Adipocyte (in vitro differentiated cells): ENCODE measurements around the gene SEC16A.
A peak's percentile ranks its signal among the peaks of the same experiment; 100 is the strongest.

Experiments used
- DNase-seq: peaks from one replicate; pipeline ENCODE4 v3.0.0-alpha.2; 2015; ENCODE audit warnings: low read depth
- H3K27me3 ChIP-seq: replicated peaks from 2 replicates; pipeline ENCODE4 v1.7.0; 2013; ENCODE audit warnings: mild to moderate bottlenecking, low read length, moderate library complexity; ENCODE audit not compliant: control insufficient read depth, insufficient read depth
- H3K36me3 ChIP-seq: 2 replicates; pipeline ENCODE4 v1.7.0; 2013; ENCODE audit warnings: low read length, mild to moderate bottlenecking, moderate library complexity; ENCODE audit not compliant: control insufficient read depth, insufficient read depth, severe bottlenecking
- H3K4me1 ChIP-seq: 2 replicates; pipeline ENCODE4 v1.7.0; 2013; ENCODE audit warnings: mild to moderate bottlenecking, low read length, moderate library complexity; ENCODE audit not compliant: control insufficient read depth, insufficient read depth
- H3K4me3 ChIP-seq: 2 replicates; pipeline ENCODE4 v1.7.0; 2013; ENCODE audit warnings: mild to moderate bottlenecking, low read length, moderate library complexity
- H3K9ac ChIP-seq: 2 replicates; pipeline ENCODE4 v1.7.0; 2013; ENCODE audit warnings: mild to moderate bottlenecking, low read length, moderate library complexity
- H3K9me3 ChIP-seq: 2 replicates; pipeline ENCODE4 v1.7.0; 2013; ENCODE audit warnings: mild to moderate bottlenecking, low read length, moderate library complexity; ENCODE audit not compliant: control insufficient read depth

The SEC16A gene

DNA sequence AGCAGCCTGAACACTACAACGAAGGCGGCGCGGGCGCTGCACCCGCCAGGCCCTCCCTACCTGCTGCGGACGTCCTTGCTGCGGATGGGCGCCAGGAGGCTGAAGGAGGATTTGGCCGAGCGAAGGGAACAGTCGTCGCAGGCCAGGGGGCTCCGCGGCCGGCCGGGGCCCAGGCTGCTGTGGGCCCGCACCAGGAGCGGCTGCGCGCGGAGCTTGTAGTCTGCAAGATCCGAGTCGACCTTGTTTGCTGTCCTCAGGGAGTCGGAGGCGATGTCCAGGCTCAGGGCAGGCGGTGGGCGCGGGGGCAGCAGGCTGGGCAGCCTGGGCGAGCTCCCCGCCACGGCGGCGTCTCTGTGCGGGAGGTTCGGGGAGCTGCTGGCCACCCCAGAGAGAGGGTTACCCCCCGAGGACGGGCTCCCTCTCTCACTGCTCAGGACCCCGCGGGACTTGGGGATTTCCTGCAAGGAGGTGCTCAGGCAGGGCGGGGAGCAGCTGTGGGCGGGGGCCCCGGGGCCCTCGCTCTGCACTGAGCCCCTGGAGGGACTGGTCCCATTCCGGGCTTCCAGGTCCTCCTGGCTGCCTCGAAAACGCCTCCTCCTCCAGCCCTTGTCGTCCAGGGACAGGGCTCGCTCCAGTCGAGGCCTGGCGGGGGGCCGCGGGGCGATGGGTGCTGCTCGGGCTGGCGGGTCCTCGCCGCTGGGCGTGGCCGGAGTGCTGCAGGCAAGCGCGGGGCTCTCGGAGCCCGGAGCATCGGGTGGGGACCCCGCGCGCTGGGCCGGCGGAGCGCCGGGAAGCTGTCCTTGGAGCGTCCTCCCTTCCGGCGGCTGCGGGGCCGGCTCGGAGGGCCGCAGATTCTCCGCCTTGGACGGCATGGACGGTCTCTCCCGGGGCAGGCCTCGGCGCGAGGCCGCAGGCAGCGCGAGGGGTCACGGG is 44.0 kb downstream of the SEC16A start:
- Histone ChIP-seq H3K27me3 (no peaks in the 10 kb centered on the region), H3K36me3 (peaks cover 35% of the 10 kb centered on the region), H3K4me1 (peaks cover 25% of the 10 kb centered on the region), H3K9ac (peak overlapping the region; percentile 90), H3K4me3 (peak overlapping the region; percentile 87), H3K9me3 (no peaks in the 10 kb centered on the region)
- peak; percentile 59 for DNase-seq

DNA sequence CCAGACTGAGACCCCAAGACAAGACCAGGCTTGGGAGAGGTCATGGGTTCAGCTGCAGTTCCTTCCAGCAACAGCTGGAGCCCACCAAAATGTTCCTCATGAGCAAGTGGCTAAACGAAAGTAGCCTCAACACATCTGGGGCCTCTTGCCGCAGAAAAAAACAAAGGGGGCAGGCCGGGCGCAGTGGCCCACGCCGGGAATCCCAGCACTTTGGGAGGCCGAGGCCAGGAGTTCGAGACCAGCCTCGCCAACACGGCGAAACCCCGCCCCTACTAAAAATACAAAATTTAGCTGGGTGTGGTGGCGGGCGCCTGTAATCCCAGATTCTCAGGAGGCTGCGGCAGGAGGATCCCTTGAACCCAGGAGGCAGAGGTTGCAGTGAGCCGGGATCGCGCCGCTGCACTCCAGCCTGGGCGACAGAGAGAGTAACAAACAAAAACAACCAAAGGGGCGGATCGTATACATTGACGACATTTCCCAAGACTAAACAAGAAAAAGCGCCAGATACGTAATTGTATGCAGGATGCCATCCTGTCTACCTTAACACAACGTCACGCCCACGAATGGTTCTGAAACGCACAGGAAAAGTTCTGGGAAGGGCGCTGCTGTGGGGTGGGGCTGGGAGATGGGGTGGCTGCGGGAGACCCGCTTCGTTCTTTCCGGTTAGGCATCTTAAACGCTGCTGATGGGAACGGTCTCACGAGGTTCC is 44.8 kb downstream of the SEC16A start:
- H3K27me3 ChIP-seq, result no peaks in the 10 kb centered on the region
- H3K9me3 ChIP-seq, result no peaks in the 10 kb centered on the region
- peak overlapping the region; percentile 87 for H3K4me3 ChIP-seq
- peak overlapping the region; percentile 90 for H3K9ac ChIP-seq
- peaks cover 27% of the 10 kb centered on the region for H3K36me3 ChIP-seq
- H3K4me1 ChIP-seq, result peaks cover 25% of the 10 kb centered on the region
- DNase-seq, result no peak

DNA sequence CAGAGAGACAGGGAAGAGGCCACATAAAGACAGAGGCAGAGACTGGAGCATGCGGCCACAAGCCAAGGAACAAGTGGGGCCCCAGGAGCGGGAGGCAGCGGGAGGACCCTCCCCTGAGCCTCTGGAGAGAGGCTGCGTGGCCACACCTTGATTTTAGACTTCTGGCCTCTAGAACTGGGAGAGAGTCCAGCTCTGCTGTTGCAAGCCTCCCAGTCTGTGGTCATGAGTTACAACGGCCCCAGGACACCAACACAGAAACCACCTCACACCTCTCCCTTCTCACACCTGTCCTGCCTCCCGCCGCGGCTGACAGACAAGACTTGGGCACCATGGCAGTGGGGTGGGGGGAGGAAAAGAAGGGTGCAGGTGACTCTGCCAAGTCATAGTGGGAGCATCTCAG is 45.4 kb downstream of the SEC16A start:
- peak; percentile 52 for DNase-seq
- peaks cover 27% of the 10 kb centered on the region for H3K36me3 ChIP-seq

DNA sequence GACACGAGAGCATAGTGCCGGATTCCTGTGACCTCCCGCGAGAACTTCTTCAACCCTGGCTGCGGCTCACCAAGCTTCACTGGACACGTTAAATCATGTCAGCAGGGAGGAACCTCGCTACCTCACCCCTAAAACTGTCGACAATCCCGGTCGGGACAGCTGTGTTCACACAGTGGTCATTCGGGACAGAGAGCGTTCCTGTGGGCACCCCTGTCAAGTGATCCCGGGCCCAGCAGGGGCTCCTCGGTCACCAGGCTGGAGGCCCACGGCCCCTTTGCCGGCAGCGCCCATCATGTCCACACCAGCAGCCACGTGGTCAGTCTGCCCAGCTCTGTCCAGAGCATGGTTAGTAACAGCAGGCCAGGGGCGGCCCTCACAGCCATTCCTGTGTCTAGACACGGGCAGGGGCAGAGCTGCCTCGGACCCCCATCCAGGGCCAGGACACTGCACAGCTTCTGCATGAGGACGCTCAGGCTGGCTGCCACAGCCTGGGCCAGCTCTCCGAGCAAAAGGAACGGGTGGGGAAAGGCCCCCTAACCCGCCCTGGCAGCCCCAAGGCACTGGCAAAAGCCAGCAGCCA is 46.7 kb downstream of the SEC16A start:
- Histone ChIP-seq H3K36me3 (peaks cover 21% of the 10 kb centered on the region), H3K4me1 (peaks cover 25% of the 10 kb centered on the region)

More for the DNA sequence above, 45.4 kb downstream of the SEC16A start:
- Histone ChIP-seq H3K9ac (peak overlapping the region; percentile 90), H3K9me3 (no peaks in the 10 kb centered on the region), H3K27me3 (no peaks in the 10 kb centered on the region), H3K4me3 (peak overlapping the region; percentile 87), H3K4me1 (peaks cover 25% of the 10 kb centered on the region)

DNA sequence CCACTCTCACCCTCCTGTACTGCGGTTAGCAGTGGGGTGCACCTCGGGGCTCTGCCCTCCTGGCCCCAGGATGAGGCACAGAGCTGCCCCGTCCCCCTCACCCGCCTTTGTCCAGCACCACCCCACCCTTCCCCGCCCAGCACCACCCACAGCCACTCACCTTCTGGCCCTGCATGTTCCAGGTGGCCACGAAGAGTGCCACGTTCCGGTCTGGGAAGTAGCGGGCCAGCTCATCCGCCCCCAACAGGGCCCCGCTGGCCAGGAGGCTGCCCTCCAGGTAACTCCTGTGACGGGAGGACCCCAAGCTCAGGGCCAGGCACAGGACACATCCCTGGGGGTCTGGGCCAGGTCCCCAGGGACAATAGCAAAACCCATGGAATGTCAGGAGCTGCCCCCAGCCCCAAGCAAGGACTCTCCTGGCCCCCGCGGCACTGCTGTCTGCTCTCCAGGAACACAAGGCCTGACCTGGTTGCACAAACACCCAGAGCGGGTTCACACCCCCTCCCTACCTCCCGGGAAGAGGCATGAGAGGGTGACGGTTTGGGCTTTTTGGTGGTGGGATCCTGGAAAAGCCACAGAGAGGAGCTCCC is 48.2 kb downstream of the SEC16A start:
- no peak for DNase-seq
- no peaks in the 10 kb centered on the region for H3K27me3 ChIP-seq
- no peaks in the 10 kb centered on the region for H3K9me3 ChIP-seq
- H3K4me3 ChIP-seq, result no peak overlapping the region
- peaks cover 22% of the 10 kb centered on the region for H3K36me3 ChIP-seq
- no peak overlapping the region for H3K9ac ChIP-seq
- peaks cover 20% of the 10 kb centered on the region for H3K4me1 ChIP-seq

More for the DNA sequence above, 46.7 kb downstream of the SEC16A start:
- Histone ChIP-seq H3K4me3 (no peak overlapping the region), H3K9me3 (no peaks in the 10 kb centered on the region), H3K9ac (no peak overlapping the region), H3K27me3 (no peaks in the 10 kb centered on the region)
- DNase-seq, result no peak

DNA sequence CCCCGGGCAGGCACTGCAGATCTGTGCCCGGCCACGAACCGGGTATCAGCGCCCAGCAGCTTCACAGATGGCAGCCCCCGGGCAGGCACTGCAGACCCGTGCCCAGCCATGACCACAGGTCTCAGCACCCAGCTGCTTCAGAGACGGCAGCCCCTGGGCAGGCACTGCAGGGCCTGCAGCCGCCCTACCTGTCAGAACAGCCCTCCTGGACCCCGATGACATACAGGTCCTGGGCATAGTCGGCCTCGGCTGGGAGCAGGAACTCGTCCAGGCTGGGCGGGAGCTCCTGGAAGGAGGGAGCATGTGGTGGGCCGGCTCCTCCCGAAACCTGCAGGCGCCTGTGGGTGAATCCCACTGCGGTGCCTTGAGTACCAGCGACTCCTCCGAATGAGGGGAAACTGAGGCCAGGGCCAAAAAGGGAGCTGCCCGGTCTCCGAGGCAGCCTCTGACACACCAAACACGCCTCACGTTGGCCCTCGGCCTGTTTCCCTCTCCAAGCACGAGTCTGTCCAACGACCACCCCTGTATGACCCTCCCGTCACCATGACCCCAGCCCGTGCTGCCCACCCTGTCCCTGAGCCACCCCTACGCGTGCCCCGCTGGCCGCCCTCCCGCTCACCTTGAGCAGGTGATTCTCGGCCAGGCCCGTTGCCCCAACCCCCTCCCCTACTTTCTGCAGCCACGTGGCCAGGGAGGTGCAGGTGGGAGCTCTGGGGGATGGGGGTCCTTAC is 48.8 kb downstream of the SEC16A start:
- peaks cover 20% of the 10 kb centered on the region for H3K4me1 ChIP-seq
- H3K9ac ChIP-seq, result no peak overlapping the region
- DNase-seq, result no peak
- no peak overlapping the region for H3K4me3 ChIP-seq
- no peaks in the 10 kb centered on the region for H3K9me3 ChIP-seq
- no peaks in the 10 kb centered on the region for H3K27me3 ChIP-seq
- H3K36me3 ChIP-seq, result peaks cover 28% of the 10 kb centered on the region

DNA sequence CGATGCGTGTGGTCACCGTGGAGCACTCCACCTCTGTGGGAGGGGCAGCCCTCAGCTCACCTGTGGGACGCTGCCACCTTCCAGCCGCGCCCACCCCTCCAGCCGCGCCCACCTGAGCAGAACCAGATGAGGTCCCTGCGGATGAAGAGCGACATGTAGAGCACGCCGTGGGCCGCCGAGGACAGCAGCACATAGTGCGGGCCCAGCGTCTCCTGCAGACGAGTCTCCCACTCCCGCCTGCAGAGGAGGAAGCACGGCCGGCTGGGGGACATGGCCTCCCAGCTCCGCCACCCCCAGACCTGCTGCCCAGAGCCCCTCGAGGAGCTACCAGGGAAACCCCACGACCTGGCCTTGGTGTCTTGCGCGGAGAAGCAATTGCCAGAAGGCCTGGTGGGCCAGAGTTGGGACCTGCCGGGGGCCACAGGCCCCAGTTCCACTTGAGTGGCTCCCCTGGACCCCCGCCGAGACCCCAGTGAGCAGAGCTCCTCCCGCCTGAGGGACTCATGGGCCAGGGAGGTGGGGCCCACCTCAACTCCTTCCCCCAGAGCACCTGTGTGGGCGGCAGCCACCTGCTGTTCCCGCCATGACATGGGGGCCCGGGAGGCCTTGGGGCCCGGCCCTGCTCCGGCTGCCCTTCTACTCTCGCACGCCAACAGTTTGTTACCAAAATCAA is 49.7 kb downstream of the SEC16A start:
- DNase-seq, result no peak
- no peaks in the 10 kb centered on the region for H3K9me3 ChIP-seq
- peaks cover 32% of the 10 kb centered on the region for H3K36me3 ChIP-seq

DNA sequence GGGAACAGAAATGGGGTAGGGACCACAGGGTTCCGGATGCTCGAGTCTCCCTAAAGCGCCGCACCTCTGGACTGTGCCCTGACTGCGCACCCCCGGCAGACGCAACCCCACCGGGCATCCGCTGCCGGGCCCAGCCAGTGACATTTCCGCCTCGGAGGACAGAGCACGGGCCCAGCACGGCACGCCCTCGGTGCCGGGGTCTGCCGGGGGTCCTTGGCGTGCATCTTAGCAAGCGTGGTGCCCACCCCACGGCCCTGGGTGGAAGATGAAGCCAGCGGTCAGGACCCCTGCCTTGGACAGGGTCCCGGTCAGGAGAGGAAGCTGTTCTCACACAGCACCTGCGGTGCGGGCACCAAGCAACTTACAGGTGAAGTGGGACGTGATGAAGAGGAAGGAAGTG is 50.2 kb downstream of the SEC16A start:
- Histone ChIP-seq H3K36me3 (peaks cover 32% of the 10 kb centered on the region), H3K4me1 (peaks cover 13% of the 10 kb centered on the region), H3K9ac (no peak overlapping the region), H3K4me3 (no peak overlapping the region), H3K27me3 (no peaks in the 10 kb centered on the region), H3K9me3 (no peaks in the 10 kb centered on the region)
- DNase-seq, result no peak

More for the DNA sequence above, 49.7 kb downstream of the SEC16A start:
- H3K4me3 ChIP-seq, result no peak overlapping the region
- H3K4me1 ChIP-seq, result peaks cover 19% of the 10 kb centered on the region
- no peaks in the 10 kb centered on the region for H3K27me3 ChIP-seq
- no peak overlapping the region for H3K9ac ChIP-seq

DNA sequence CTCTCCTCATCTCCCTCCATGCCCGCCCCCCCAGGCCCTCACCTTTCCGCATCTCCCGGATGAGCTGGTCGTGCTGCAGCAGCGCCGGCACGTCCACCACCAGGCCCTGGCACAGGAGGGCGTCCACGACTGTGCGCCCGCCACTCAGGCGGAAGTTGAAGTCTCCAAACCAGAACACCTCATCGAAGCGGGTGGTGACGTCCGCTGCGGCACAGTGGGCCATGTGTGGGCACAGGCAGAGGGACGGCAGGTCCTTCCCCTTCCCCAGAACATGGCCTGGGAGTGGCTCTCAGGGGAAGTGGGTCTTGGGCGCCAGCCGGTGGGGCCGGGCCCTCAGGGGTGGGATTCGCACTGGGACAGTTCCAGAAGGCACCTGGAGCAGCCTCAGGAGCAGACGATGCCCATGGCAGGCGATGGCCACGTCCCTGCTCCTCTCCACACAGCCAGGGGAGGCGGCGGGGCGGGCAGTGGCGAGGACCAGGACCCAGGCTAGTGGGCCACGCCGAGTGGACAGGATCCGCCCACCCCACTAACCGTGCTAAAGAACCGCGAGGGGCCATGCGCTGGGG is 51.0 kb downstream of the SEC16A start:
- Histone ChIP-seq H3K9ac (no peak overlapping the region), H3K27me3 (no peaks in the 10 kb centered on the region), H3K9me3 (no peaks in the 10 kb centered on the region), H3K4me1 (peaks cover 6% of the 10 kb centered on the region), H3K4me3 (no peak overlapping the region), H3K36me3 (peaks cover 32% of the 10 kb centered on the region)
- DNase-seq, result no peak
